ENCODE measurements around the gene JAKMIP2.

Gene JAKMIP2

GRCh38 chr5:147573211-147573610 is 209.3 kb downstream of the JAKMIP2 start:
- no peak overlapping the region for H3K27ac ChIP-seq
- H3K4me3 ChIP-seq: no peak overlapping the region
- no peak for TF ChIP-seq CTCF (IDR thresholded peaks at IDR 0.05)
- DNase-seq (ENCODE audit: low spot score): no peak

GRCh38 chr5:147568710-147569406 is 213.7 kb downstream of the JAKMIP2 start:
- no peak overlapping the region for H3K4me3 ChIP-seq
- no peak overlapping the region for H3K27ac ChIP-seq
- TF ChIP-seq CTCF (IDR thresholded peaks at IDR 0.05): no peak
- no peak for DNase-seq (ENCODE audit: low spot score)

GRCh38 chr5:147567917-147568598 is 214.5 kb downstream of the JAKMIP2 start:
- TF ChIP-seq CTCF (IDR thresholded peaks at IDR 0.05): no peak
- H3K27ac ChIP-seq: no peak overlapping the region
- no peak overlapping the region for H3K4me3 ChIP-seq
- DNase-seq (ENCODE audit: low spot score): no peak

GRCh38 chr5:147565524-147565923 is 217.0 kb downstream of the JAKMIP2 start:
- DNase-seq (ENCODE audit: low spot score): no peak
- H3K4me3 ChIP-seq: no peak overlapping the region
- no peak for TF ChIP-seq CTCF (IDR thresholded peaks at IDR 0.05)
- H3K27ac ChIP-seq: no peak overlapping the region

- no peak for TF ChIP-seq CTCF (IDR thresholded peaks at IDR 0.05)
- Histone ChIP-seq H3K4me3 (no peak overlapping the region), H3K27ac (no peak overlapping the region)
- DNase-seq (ENCODE audit: low spot score): no peak
Observed at GRCh38 chr5:147564124-147564486, 218.4 kb downstream of the JAKMIP2 start.

GRCh38 chr5:147563466-147564123 is 218.9 kb downstream of the JAKMIP2 start:
- Histone ChIP-seq H3K27ac (no peak overlapping the region), H3K4me3 (no peak overlapping the region)
- TF ChIP-seq CTCF (IDR thresholded peaks at IDR 0.05): no peak
- no peak for DNase-seq (ENCODE audit: low spot score)
